ENCODE results near the gene HECW1.
"Not testable (repeated sequence)": the region's sequence is repeated elsewhere in the genome, so short reads cannot be mapped to it uniquely, and the experiment has no call there.

The HECW1 gene

DNA sequence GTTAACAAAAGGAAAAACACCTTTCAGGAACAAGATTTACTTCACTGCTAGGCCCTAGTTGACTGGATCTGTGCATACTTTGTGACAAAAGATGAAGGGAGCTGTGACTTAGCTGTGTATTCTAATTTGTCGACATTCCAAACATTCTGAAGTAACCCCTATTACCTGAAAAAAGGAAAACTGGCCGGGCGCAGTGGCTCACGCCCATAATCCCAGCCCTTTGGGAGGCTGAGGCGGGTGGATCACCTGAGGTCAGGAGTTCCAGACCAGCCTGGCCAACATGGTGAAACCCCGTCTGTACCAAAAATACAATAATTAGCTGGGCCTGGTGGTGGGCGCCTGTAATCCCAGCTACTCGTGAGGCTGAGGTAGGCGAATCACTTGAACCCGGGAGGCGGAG, 472.3 kb downstream of the HECW1 start:
- ATAC-seq, H3K36me3 Mint-ChIP-seq, H3K9me3 Mint-ChIP-seq: not testable (repeated sequence)
- peaks cover 13% of the 10 kb centered on the region for H3K27me3 Mint-ChIP-seq
- peak overlapping the region; percentile 97 for H3K27ac Mint-ChIP-seq
- H3K4me3 Mint-ChIP-seq, result peak overlapping the region; percentile 100
- peaks cover 46% of the 10 kb centered on the region for H3K4me1 Mint-ChIP-seq

DNA sequence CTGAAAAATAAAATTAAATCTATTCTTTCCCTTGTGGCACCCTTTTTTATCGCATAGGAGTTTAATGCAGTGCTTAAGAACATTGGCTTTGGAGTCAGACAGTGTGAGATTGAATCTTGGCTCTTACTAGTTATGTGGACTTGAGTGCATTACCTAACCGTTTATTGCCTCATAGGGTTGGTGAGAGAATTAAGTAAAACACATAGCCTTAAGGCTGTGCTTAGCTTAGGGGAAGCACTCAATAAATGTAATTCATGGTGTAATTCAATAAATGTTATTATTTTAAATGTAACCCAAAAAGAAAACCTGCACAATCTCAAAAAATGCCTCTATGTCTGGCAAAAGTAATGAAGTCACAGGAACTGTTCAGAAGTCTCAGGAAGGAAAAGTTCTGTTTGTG, 473.1 kb downstream of the HECW1 start:
- H3K9me3 Mint-ChIP-seq, result no peaks in the 10 kb centered on the region
- H3K4me3 Mint-ChIP-seq, result peak overlapping the region; percentile 100
- H3K27me3 Mint-ChIP-seq, result peaks cover 13% of the 10 kb centered on the region
- no peaks in the 10 kb centered on the region for H3K36me3 Mint-ChIP-seq
- H3K4me1 Mint-ChIP-seq, result peaks cover 55% of the 10 kb centered on the region
- peak overlapping the region; percentile 97 for H3K27ac Mint-ChIP-seq
- no peak for ATAC-seq

DNA sequence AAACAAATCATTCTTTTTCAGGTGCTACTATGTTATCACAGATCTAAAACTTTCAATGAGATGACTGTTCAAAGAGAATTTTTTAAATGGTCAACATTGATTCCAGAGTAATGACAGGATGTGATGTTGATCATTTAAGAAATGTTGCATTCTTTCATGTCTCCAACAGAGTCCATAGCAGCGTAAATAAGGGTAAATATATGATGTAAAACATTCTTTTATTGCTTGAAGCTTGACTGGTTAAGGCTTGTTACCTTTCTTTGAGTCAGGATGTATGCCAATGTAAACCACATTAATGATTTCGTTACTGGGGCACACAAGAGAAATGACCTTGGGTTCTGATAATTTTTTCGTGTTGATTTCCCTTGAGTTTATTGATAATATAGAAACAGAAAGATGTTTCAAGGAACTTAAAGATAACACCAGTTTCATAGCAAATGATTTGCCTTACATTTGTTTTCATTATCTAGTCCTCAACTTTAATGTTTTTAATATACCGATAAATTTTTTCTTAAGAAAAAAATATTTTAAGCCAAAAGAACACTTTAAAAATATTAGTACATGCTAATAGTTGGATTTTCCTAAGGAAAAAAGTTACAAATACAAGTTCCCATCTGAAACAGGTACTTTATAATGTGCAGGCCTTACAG, 473.9 kb downstream of the HECW1 start:
- Mint-ChIP-seq H3K27ac (peak overlapping the region; percentile 97), H3K4me3 (peak overlapping the region; percentile 100), H3K4me1 (peaks cover 63% of the 10 kb centered on the region), H3K36me3 (no peaks in the 10 kb centered on the region), H3K9me3 (no peaks in the 10 kb centered on the region), H3K27me3 (peaks cover 4% of the 10 kb centered on the region)
- ATAC-seq, result no peak

DNA sequence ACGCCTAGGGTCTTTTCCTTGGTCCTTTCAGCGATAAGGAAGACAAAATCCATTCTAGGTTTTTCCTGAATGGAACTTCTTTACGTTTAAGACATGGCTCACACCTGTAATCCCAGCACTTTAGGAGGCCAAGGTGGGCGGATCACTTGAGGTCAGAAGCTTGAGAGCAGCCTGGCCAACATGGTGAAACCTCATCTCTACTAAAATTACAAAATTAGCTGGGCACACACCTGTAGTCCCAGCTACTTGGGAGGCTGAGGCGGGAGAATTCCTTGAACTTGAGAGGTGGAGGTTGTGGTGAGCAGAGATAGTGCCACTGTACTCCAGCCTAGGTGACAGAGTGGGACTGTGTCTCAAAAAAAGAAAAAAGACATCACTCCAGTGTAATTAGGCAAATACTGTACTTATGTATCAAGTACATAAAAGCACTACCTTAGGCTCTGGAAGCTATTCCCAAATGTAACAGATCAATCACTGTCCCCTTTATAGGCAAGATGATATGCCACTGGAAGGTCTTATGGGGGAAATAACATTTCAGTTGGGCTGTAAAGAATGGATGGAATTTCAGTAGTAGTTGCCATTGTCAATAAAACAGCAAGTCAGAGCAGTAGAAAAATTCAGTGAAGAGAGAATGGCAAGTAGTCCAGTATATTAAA, 476.2 kb downstream of the HECW1 start:
- peaks cover 5% of the 10 kb centered on the region for H3K36me3 Mint-ChIP-seq
- ATAC-seq, result no peak
- no peaks in the 10 kb centered on the region for H3K27me3 Mint-ChIP-seq
- peaks cover 74% of the 10 kb centered on the region for H3K4me1 Mint-ChIP-seq
- peak overlapping the region; percentile 97 for H3K27ac Mint-ChIP-seq
- no peaks in the 10 kb centered on the region for H3K9me3 Mint-ChIP-seq
- H3K4me3 Mint-ChIP-seq, result peak overlapping the region; percentile 8

DNA sequence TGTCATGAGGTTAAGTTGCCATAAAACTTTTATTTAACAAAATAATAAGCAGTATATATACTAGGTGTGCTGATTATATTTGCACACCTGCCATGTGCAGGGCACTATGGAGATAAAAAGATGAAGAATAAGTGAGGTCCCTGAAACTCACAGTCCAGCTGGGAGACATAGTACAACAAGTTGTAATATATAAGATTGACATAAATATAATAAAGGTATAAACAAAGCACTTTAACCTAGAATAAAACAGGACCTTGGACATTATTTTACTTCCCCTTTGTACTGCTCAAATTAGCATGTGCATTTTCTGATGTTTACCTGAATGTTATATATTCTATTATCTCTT, 476.7 kb downstream of the HECW1 start:
- no peak for ATAC-seq
- Mint-ChIP-seq H3K27me3 (no peaks in the 10 kb centered on the region), H3K4me1 (peaks cover 79% of the 10 kb centered on the region), H3K9me3 (no peaks in the 10 kb centered on the region), H3K4me3 (peak overlapping the region; percentile 32), H3K36me3 (peaks cover 5% of the 10 kb centered on the region), H3K27ac (peak overlapping the region; percentile 97)

DNA sequence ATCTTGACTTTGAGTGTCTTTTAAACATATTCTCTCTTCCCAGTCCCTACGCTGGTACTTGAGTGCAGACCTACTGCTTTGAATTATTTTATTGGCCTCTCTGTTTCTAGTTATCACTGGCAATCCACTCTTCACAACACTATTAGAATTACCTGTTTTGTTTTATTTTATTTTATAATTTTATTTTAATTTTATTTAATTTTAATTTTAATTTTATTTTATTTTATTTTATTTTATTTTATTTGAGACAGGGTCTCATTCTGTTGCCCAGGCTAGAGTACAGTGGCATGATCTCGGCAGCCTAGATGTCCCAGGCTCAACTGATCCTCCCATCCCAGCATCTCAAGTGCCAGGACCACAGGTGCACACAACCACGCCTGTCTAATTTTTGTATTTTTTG, 477.3 kb downstream of the HECW1 start:
- Mint-ChIP-seq H3K4me1 (peaks cover 85% of the 10 kb centered on the region), H3K36me3 (peaks cover 5% of the 10 kb centered on the region), H3K9me3 (no peaks in the 10 kb centered on the region), H3K4me3 (peak overlapping the region; percentile 32), H3K27me3 (no peaks in the 10 kb centered on the region), H3K27ac (peak overlapping the region; percentile 97)
- ATAC-seq, result no peak

DNA sequence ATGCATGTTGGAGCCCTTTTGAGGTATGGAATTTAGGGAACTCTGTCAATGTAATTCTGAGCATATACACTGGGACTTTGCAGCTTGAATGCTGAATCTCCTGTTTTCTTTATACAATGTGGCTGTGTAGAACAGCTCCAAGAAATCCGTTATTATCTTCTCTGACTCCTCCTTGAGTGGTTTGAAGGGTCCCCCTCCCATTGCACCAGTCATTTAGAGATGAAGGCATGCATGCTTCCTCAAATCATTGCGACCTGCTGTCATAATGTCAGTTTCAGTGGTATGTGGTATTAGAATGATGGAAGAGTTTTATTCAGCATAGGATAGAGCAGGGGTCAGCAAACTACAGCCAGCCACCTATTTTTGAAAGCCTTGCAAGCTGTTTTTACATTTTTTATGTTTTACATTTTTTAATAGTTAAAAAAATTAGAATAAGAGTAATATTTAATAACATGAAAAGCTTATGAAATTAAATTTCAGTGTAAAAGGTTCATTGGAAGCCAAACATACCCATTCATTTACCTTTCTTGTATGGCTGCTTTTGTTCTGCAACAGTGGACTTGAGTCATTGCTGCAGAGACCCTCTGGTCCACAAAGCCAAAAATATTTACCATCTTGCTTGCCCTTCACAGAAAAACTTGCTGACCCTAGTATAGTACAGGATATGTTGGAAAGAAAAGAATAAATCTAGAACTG, 478.6 kb downstream of the HECW1 start:
- H3K36me3 Mint-ChIP-seq, result peaks cover 5% of the 10 kb centered on the region
- peak overlapping the region; percentile 97 for H3K27ac Mint-ChIP-seq
- no peaks in the 10 kb centered on the region for H3K27me3 Mint-ChIP-seq
- ATAC-seq, result peak; percentile 89
- no peaks in the 10 kb centered on the region for H3K9me3 Mint-ChIP-seq
- peaks cover 90% of the 10 kb centered on the region for H3K4me1 Mint-ChIP-seq
- H3K4me3 Mint-ChIP-seq, result peak overlapping the region; percentile 24

DNA sequence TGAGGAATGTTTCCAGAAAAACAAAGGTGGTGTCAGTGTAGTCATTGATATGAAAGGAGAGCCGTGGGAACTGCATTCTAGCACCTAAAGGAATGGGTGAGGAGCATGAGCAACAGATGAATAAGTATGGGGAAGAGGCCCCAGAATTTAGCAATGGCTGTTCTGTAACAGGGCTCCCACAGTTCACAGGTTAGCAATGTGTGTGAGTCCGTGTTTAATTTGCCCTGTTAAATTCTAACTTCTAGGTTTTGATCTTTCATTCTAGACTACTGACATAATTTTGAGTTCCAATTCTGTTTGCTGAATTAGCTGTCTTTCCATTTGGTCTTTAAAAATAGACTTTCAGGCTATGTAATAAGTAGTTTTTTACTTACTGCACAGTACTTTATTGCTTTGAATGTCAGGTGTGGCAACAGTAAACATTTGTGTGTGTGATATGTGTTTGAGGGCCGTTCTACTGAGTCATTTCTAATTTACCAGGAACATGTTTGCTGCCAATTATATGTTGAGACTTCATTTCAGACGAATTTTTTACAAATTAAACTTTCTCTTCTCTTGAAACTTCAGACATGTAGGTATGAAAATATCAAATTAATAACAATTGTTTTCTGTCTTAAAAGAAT, 479.2 kb downstream of the HECW1 start:
- peaks cover 5% of the 10 kb centered on the region for H3K36me3 Mint-ChIP-seq
- H3K27me3 Mint-ChIP-seq, result no peaks in the 10 kb centered on the region
- no peak for ATAC-seq
- H3K27ac Mint-ChIP-seq, result peak overlapping the region; percentile 97
- peaks cover 87% of the 10 kb centered on the region for H3K4me1 Mint-ChIP-seq
- peak overlapping the region; percentile 24 for H3K4me3 Mint-ChIP-seq
- H3K9me3 Mint-ChIP-seq, result no peaks in the 10 kb centered on the region

DNA sequence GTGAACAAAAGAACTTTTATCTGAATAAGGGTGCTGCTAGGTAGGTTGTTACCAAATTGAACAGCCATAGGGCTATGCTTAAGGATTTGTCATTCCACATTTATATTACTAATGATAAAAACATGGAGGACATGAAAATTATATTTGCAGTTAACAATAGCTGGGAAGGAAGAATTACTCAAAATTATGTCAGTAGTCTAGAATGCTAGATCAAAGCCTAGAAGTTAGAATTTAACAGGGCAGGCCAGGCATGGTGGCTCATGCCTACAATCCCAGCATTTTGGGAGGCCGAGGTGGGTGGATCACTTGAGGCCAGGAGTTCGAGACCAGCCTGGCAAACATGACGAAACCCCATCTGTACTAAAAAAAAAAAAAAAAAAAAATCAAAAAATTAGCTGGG, 479.9 kb downstream of the HECW1 start:
- peaks cover 82% of the 10 kb centered on the region for H3K4me1 Mint-ChIP-seq
- H3K9me3 Mint-ChIP-seq, result no peaks in the 10 kb centered on the region
- peak overlapping the region; percentile 97 for H3K27ac Mint-ChIP-seq
- peak overlapping the region; percentile 24 for H3K4me3 Mint-ChIP-seq
- H3K36me3 Mint-ChIP-seq, result peaks cover 11% of the 10 kb centered on the region
- no peaks in the 10 kb centered on the region for H3K27me3 Mint-ChIP-seq
- no peak for ATAC-seq

DNA sequence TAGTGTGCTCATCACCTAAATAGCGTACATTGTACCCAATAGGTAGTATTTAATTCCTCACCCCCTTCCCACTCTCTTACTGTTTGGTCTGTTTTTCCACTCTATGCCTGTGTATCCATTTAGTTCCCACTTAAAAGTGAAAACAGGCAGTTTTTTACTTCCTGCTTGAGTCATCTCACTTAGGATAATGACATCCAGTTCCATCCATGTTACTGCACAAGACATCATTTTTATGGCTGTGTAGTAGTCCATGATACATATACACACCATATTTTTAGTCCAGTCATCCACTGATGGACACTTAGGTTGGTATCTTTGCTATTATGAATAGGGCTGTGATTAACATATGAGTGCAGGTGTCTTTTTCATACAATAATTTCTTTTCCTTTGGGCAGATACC, 480.6 kb downstream of the HECW1 start:
- Mint-ChIP-seq H3K27ac (peak overlapping the region; percentile 97), H3K4me3 (no peak overlapping the region), H3K27me3 (no peaks in the 10 kb centered on the region), H3K36me3 (peaks cover 12% of the 10 kb centered on the region), H3K4me1 (peaks cover 80% of the 10 kb centered on the region), H3K9me3 (no peaks in the 10 kb centered on the region)
- ATAC-seq, result no peak

DNA sequence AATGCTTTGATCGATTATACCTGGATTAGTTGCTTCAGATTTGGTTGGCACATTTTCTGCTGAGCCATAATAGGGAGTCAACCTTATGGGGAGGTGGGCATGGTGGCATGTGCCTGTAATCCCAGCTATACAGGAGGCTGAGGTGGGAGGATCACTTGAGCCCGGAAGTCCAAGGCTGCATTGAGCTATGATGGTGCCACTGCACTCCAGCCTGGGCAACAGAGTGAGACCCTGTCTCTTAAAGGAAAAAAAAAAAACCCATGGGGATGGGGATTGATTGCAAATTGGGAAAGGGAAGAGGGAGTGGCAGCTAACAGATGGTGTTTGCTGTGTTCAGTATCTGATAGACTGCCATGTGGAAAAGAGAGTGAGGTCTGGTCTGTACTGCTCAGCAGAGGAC, 481.6 kb downstream of the HECW1 start:
- no peak for ATAC-seq

DNA sequence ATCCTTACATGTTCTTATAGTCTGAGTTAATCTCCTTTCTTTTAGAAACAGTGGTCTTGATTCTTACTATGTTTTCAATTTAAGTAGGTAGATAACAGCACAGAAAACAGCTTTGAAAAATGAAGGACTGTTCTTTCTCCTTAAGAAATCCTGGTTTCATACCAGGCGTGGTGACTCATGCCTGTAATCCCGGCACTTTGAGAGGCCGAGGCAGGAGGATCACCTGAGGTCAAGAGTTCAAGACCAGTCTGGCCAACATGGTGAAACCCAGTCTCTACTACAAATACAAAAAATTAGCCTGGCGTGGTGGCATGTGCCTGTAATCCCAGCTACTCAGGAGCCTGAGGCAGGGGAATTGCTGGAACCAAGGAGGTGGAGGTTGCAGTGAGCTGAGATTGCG, 484.0 kb downstream of the HECW1 start:
- H3K9me3 Mint-ChIP-seq, ATAC-seq, H3K27ac Mint-ChIP-seq, H3K4me3 Mint-ChIP-seq, H3K27me3 Mint-ChIP-seq: not testable (repeated sequence)
- Mint-ChIP-seq H3K36me3 (peaks cover 21% of the 10 kb centered on the region), H3K4me1 (peaks cover 56% of the 10 kb centered on the region)

More for the DNA sequence above, 481.6 kb downstream of the HECW1 start:
- H3K27ac Mint-ChIP-seq, result peak overlapping the region; percentile 97
- H3K4me3 Mint-ChIP-seq, result peak overlapping the region; percentile 10
- peaks cover 70% of the 10 kb centered on the region for H3K4me1 Mint-ChIP-seq
- H3K9me3 Mint-ChIP-seq, result no peaks in the 10 kb centered on the region
- peaks cover 12% of the 10 kb centered on the region for H3K36me3 Mint-ChIP-seq
- H3K27me3 Mint-ChIP-seq, result no peaks in the 10 kb centered on the region

DNA sequence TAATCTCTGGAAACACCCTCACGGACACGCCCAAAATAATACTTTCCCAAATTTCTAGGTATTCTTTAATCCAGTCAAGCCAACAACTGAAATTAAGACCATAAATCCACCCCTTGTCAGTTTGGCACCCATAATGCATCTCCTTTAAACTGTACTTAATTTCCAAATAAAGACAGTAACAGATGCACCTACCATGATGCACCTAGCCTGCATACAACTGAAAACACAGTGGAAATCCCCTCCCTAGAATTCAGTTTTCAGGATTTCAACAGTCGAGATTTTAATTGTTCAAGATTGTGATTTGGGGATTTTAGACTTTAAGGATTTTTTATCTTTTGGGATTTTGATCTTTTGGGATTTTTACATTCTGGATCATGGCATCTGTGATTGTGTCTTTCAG, 487.6 kb downstream of the HECW1 start:
- Mint-ChIP-seq H3K4me3 (no peak overlapping the region), H3K27ac (peak overlapping the region; percentile 77), H3K27me3 (no peaks in the 10 kb centered on the region), H3K9me3 (peaks cover 3% of the 10 kb centered on the region), H3K4me1 (peaks cover 30% of the 10 kb centered on the region), H3K36me3 (peaks cover 26% of the 10 kb centered on the region)
- ATAC-seq, result no peak

DNA sequence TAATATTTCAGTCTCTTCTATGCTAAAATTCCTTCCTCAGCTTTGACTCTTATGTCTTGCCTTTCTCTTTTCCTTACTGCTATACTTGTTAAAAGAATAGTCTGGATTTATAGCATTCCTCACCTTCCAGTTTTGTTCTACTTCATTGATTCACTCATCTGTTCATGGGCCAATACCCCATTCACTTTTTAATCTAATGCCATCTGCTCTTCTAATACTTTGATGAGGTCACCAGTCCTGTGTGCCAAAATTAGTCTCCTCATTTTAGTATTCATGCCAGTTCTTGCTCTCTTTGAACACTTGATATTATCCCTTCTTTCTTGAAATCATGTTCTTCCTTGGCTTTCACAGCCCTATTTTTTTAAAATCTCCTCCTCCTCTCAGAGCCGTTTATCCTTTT, 489.8 kb downstream of the HECW1 start:
- no peak for ATAC-seq
- H3K27me3 Mint-ChIP-seq, result no peaks in the 10 kb centered on the region
- H3K36me3 Mint-ChIP-seq, result peaks cover 32% of the 10 kb centered on the region
- H3K4me1 Mint-ChIP-seq, result peaks cover 32% of the 10 kb centered on the region
- H3K9me3 Mint-ChIP-seq, result peaks cover 3% of the 10 kb centered on the region
- no peak overlapping the region for H3K4me3 Mint-ChIP-seq
- H3K27ac Mint-ChIP-seq, result no peak overlapping the region

DNA sequence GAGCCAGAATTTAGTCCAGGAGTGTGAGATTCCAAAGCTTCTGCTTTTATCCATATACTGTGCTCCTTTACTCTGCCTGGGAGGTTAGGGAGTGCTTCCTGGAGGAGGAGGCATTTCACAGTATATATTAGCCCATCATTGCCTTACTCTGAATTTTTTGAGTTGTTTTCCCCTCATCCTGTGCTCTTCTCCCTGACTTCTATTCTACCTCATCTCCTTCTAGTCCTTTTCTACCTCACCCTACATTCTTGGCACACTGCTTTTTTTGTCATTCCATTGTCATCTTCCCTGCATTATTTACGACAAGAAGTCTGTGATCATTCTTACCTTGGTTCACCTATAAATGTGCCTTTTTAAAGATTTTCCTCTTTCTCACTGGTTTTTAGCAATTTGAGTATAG, 491.8 kb downstream of the HECW1 start:
- no peak for ATAC-seq
- H3K27me3 Mint-ChIP-seq, result no peaks in the 10 kb centered on the region
- no peak overlapping the region for H3K4me3 Mint-ChIP-seq
- H3K36me3 Mint-ChIP-seq, result peaks cover 43% of the 10 kb centered on the region
- H3K9me3 Mint-ChIP-seq, result peaks cover 3% of the 10 kb centered on the region
- no peak overlapping the region for H3K27ac Mint-ChIP-seq
- H3K4me1 Mint-ChIP-seq, result peaks cover 42% of the 10 kb centered on the region
